ENCODE measurements around the gene MAK. TPM values are rescaled to one million over a fixed set of nuclear protein-coding genes. Genes with fewer than 3 reads are reported as not detected.
A peak's percentile ranks its signal among the peaks of the same experiment; 100 is the strongest.
"Not testable (repeated sequence)": the region's sequence is repeated elsewhere in the genome, so short reads cannot be mapped to it uniquely, and the experiment has no call there.

Gene MAK
- total RNA-seq, 1 donor from 2014 or later = under 0.01 TPM

- DNase-seq = not testable (repeated sequence)
These were observed 15.5 kb upstream of the MAK start for GRCh38 chr6:10853849-10854300.

- DNase-seq = no peak
These were observed 14.1 kb upstream of the MAK start for GRCh38 chr6:10852361-10852960.

GRCh38 chr6:10850728-10851127 lies 12.4 kb upstream of the MAK start:
- no peak for DNase-seq

- DNase-seq = no peak
These were observed 11.6 kb upstream of the MAK start for GRCh38 chr6:10849901-10850300.

- peak; percentile 25 for DNase-seq
These were observed 9.3 kb upstream of the MAK start for GRCh38 chr6:10847684-10848083.

GRCh38 chr6:10843554-10843953 lies 5.2 kb upstream of the MAK start:
- DNase-seq = no peak

- no peak for DNase-seq
These were observed 525 bp upstream of the MAK start for GRCh38 chr6:10838794-10839333.

- peak; percentile 18 for DNase-seq
These were observed 731 bp downstream of the MAK start for GRCh38 chr6:10837622-10837994.

- DNase-seq = peak; percentile 27
These were observed 1.2 kb downstream of the MAK start for GRCh38 chr6:10837009-10837621.

- no peak for DNase-seq
These were observed 3.5 kb downstream of the MAK start for GRCh38 chr6:10834823-10835222.

- no peak for DNase-seq
These were observed 6.7 kb downstream of the MAK start for GRCh38 chr6:10831609-10832008.

- no peak for DNase-seq
These were observed 13.5 kb downstream of the MAK start for GRCh38 chr6:10824819-10825218.

GRCh38 chr6:10824297-10824696 lies 14.0 kb downstream of the MAK start:
- DNase-seq = no peak

GRCh38 chr6:10814176-10814575 lies 24.2 kb downstream of the MAK start:
- not testable (repeated sequence) for DNase-seq

- no peak for DNase-seq
These were observed 29.2 kb downstream of the MAK start for GRCh38 chr6:10809098-10809497.

- DNase-seq = no peak
These were observed 30.0 kb downstream of the MAK start for GRCh38 chr6:10808376-10808775.

- peak; percentile 76 for DNase-seq
These were observed 37.0 kb downstream of the MAK start for GRCh38 chr6:10801224-10801848.

GRCh38 chr6:10800810-10801209 lies 37.5 kb downstream of the MAK start:
- peak; percentile 23 for DNase-seq

- no peak for DNase-seq
These were observed 44.1 kb downstream of the MAK start for GRCh38 chr6:10794239-10794638.

GRCh38 chr6:10793695-10794094 lies 44.6 kb downstream of the MAK start:
- no peak for DNase-seq

GRCh38 chr6:10793035-10793434 lies 45.3 kb downstream of the MAK start:
- DNase-seq = no peak

GRCh38 chr6:10792101-10792500 lies 46.2 kb downstream of the MAK start:
- DNase-seq = no peak

- DNase-seq = no peak
These were observed 46.7 kb downstream of the MAK start for GRCh38 chr6:10791673-10792072.

GRCh38 chr6:10779076-10779475 lies 59.3 kb downstream of the MAK start:
- DNase-seq = no peak

Measured in dermis blood vessel endothelial cell (primary cell).